PC-9 (cell line): ENCODE results near the gene KLF12. TPM values are rescaled to one million over a fixed set of nuclear protein-coding genes. Genes with fewer than 3 reads are reported as not detected.

Experiments
- BruUV-seq: library from RNA; stranded (reverse); fragments of 400-500 nt; replicated peaks from 2 replicates; lab custom pipeline; 2021; lab: Mats Ljungman, UMichigan
- CTCF ChIA-PET: fragments of 300-600 bp; sonication (Branson Sonifier 250); formaldehyde crosslinking; loops from one replicate; lab custom pipeline; 2022; ENCODE audit warnings: antibody characterized with exemption; lab: Charles Lee
- POLR2A ChIA-PET: fragments of 300-600 bp; sonication (Branson Sonifier 250); formaldehyde crosslinking; loops from one replicate; lab custom pipeline; 2022; ENCODE audit warnings: antibody characterized with exemption; ENCODE audit not compliant: unreplicated experiment; lab: Charles Lee
- DNase-seq, 2 experiments: peaks; one replicate each; pipeline versions ENCODE4 v3.0.0 to v3.0.0-alpha.2; 2015 to 2022; ENCODE audit warnings: mixed read lengths in 1 of 2
- H2AFZ ChIP-seq: fragments of 200-600 bp; sonication (generic); 2 replicates; pipeline ENCODE4 v1.8.1; 2017; ENCODE audit warnings: antibody characterized with exemption
- H3F3A ChIP-seq: fragments of 200-600 bp; sonication (generic); 2 replicates; pipeline ENCODE4 v1.8.1; 2017; ENCODE audit warnings: antibody characterized with exemption, mild to moderate bottlenecking, low read depth; ENCODE audit not compliant: insufficient read depth
- H3K27ac ChIP-seq: fragments of 200-600 bp; sonication (generic); 2 replicates; pipeline ENCODE4 v1.6.1; 2016; ENCODE audit warnings: mixed run types
- H3K27me3 ChIP-seq: fragments of 200-600 bp; sonication (generic); 2 replicates; pipeline ENCODE4 v1.6.1; 2016; ENCODE audit warnings: low read depth, mixed run types; ENCODE audit not compliant: insufficient read depth
- H3K36me3 ChIP-seq: fragments of 200-600 bp; sonication (generic); 2 replicates; pipeline ENCODE4 v1.6.1; 2016; ENCODE audit warnings: low read depth, mixed run types
- H3K4me1 ChIP-seq: fragments of 200-600 bp; sonication (generic); replicated peaks from 2 replicates; pipeline ENCODE4 v1.6.1; 2016; ENCODE audit warnings: mixed run types; ENCODE audit not compliant: insufficient read depth
- H3K4me2 ChIP-seq: fragments of 200-600 bp; sonication (generic); 2 replicates; pipeline ENCODE4 v1.6.1; 2017; ENCODE audit warnings: mixed run types
- H3K4me3 ChIP-seq: fragments of 200-600 bp; sonication (generic); 2 replicates; pipeline ENCODE4 v1.6.1; 2016; ENCODE audit warnings: mixed run types
- H3K79me2 ChIP-seq: fragments of 200-600 bp; sonication (generic); 2 replicates; pipeline ENCODE4 v1.6.1; 2017; ENCODE audit warnings: low read depth, mixed run types
- H3K9me2 ChIP-seq: fragments of 200-600 bp; sonication (generic); 2 replicates; pipeline ENCODE4 v1.8.1; 2017; ENCODE audit warnings: mild to moderate bottlenecking; ENCODE audit not compliant: insufficient read depth
- H3K9me3 ChIP-seq: fragments of 200-600 bp; sonication (generic); 2 replicates; pipeline ENCODE4 v1.8.1; 2016; ENCODE audit warnings: low read depth; ENCODE audit not compliant: insufficient read depth
- H4K20me1 ChIP-seq: fragments of 200-600 bp; sonication (generic); 2 replicates; pipeline ENCODE4 v1.8.1; 2017; ENCODE audit not compliant: insufficient read depth
- CTCF ChIP-seq: fragments of 200-600 bp; sonication (generic); conservative IDR thresholded peaks from 2 replicates; pipeline ENCODE4 v1.6.1; 2017; ENCODE audit warnings: mixed run types, antibody characterized with exemption, mild to moderate bottlenecking, moderate library complexity
- EZH2 ChIP-seq: fragments of 200-600 bp; sonication (generic); IDR thresholded peaks from 2 replicates; pipeline ENCODE4 v1.8.0; 2017; ENCODE audit warnings: antibody characterized with exemption, low read depth
- intact Hi-C: fragments of 100-400 bp; cut with micrococcal nuclease; formaldehyde crosslinking; loops from one replicate; pipeline ENCODE4 v1.10.0; 2022; ENCODE audit not compliant: unreplicated experiment
- total RNA-seq: library from RNA; stranded (reverse); gene quantifications from 2 replicates; pipeline ENCODE4 v1.2.3, GENCODE V29; 2021

The KLF12 gene
- total RNA-seq, 1 experiment from 2014 or later, result 10.3 TPM

- no TSS peak for BruUV-seq
- Histone ChIP-seq H3F3A (no peaks in the 10 kb centered on the region), H3K27ac (no peak overlapping the region), H3K79me2 (no peaks in the 10 kb centered on the region), H3K27me3 (peaks cover 17% of the 10 kb centered on the region), H3K36me3 (no peaks in the 10 kb centered on the region), H3K4me2 (no peak overlapping the region), H4K20me1 (no peaks in the 10 kb centered on the region), H3K4me1 (0 out of 2 replicates have a peak, but pooled peaks cover 7% of the 10 kb centered on the region), H3K9me2 (no peaks in the 10 kb centered on the region), H3K4me3 (no peak overlapping the region), H3K9me3 (no peaks in the 10 kb centered on the region), H2AFZ (no peak overlapping the region)
- DNase-seq, result no peak
- CTCF ChIA-PET, result interaction anchor here (0.6 to 0.7 kb wide), 3 partner anchors 154 to 277 kb away, joined by 3 read pairs; no protein-coding TSS in a partner anchor
- POLR2A ChIA-PET, result interaction anchor here (0.7 kb wide), 1 partner anchor 154 kb away, joined by 4 read pairs; no protein-coding TSS in a partner anchor
- TF ChIP-seq EZH2, result no peak
- TF ChIP-seq CTCF, result no peak
- intact Hi-C loops, result loop anchor here (5.0 kb wide), 1 partner anchor 296 kb away; no protein-coding TSS in a partner anchor
Measured at GRCh38 chr13:74132776-74133656, 1.2 kb downstream of the KLF12 start.

DNA sequence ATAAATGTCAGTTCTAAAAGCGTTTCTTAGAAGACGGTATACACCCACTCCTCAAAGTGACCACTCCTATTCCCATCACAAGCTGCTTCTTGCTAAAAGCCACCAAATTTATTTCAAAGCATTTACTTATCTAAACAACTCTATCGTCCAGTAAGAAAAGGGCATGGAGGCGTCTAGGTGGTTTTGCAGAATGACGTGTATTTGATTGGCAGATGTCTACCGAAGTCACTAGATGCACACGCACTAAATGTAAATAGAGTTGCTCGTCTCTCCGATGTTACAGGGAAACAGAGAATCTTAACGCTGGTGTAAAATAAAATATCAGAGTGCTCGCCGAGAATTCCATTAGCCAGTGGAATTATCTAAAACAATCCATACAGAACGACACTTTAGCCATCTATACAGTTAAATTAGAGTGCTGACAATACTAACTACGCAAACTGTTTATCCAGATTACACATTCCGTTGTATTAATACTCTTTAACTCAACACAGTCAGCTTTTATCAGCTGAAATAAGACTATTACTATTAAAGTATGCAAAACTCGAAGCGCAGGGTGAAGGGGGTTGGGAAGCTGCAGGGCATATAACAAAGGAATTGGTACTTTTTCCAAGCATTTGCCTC, 1.9 kb downstream of the KLF12 start:
- Histone ChIP-seq H3K36me3 (no peaks in the 10 kb centered on the region), H2AFZ (no peak overlapping the region), H3K4me1 (0 out of 2 replicates have a peak, but pooled peaks cover 7% of the 10 kb centered on the region), H3K9me2 (no peaks in the 10 kb centered on the region), H3K4me2 (no peak overlapping the region), H3K9me3 (no peaks in the 10 kb centered on the region), H3F3A (no peaks in the 10 kb centered on the region), H4K20me1 (no peaks in the 10 kb centered on the region), H3K79me2 (no peaks in the 10 kb centered on the region), H3K27me3 (peaks cover 15% of the 10 kb centered on the region), H3K4me3 (no peak overlapping the region), H3K27ac (no peak overlapping the region)
- CTCF ChIA-PET, result interaction anchor here (0.7 kb wide), 1 partner anchor 155 kb away, joined by 3 read pairs; no protein-coding TSS in a partner anchor
- intact Hi-C loops, result loop anchor here (5.0 kb wide), 1 partner anchor 295 kb away; no protein-coding TSS in a partner anchor
- BruUV-seq, result no TSS peak
- POLR2A ChIA-PET, result interaction anchor here (0.5 kb wide), 1 partner anchor 84 kb away, joined by 6 read pairs; no protein-coding TSS in a partner anchor
- TF ChIP-seq CTCF (no peak), EZH2 (no peak)
- no peak for DNase-seq

- Histone ChIP-seq H3K9me2 (no peaks in the 10 kb centered on the region), H3K27me3 (peaks cover 5% of the 10 kb centered on the region), H4K20me1 (no peaks in the 10 kb centered on the region), H3K4me3 (no peak overlapping the region), H3K36me3 (no peaks in the 10 kb centered on the region), H3K9me3 (no peaks in the 10 kb centered on the region), H3K79me2 (no peaks in the 10 kb centered on the region), H3F3A (no peaks in the 10 kb centered on the region), H3K4me1 (0 out of 2 replicates have a peak, but pooled peaks cover 6% of the 10 kb centered on the region), H2AFZ (no peak overlapping the region), H3K27ac (no peak overlapping the region), H3K4me2 (no peak overlapping the region)
- ChIA-PET POLR2A (no interaction called here), CTCF (no interaction called here)
- intact Hi-C loops, result loop anchor here (5.0 kb wide), 1 partner anchor 294 kb away; no protein-coding TSS in a partner anchor
- no TSS peak for BruUV-seq
- TF ChIP-seq CTCF, result no peak
- no peak for TF ChIP-seq EZH2
- no peak for DNase-seq
Measured at GRCh38 chr13:74131227-74131626, 3.0 kb downstream of the KLF12 start.
